H9 (cell line): Measurements from ENCODE around the gene AATF. TPM values are rescaled to one million over a fixed set of nuclear protein-coding genes. Genes with fewer than 3 reads are reported as not detected.

ENCODE experiments used
- DNase-seq: peaks from one replicate; pipeline ENCODE4 v3.0.0-alpha.2; 2017
- H2AFZ ChIP-seq: one replicate; pipeline ENCODE4 v1.6.1; 2013; ENCODE audit warnings: mild to moderate bottlenecking, low read length, control low read depth, moderate library complexity
- H2AK5ac ChIP-seq: 2 replicates; pipeline ENCODE4 v1.6.1; 2013; ENCODE audit warnings: low read length, control low read depth, mixed read lengths; ENCODE audit not compliant: insufficient read length
- H2BK120ac ChIP-seq: one replicate; pipeline ENCODE4 v1.6.1; 2013; ENCODE audit warnings: low read depth, mild to moderate bottlenecking, low read length, control low read depth, inconsistent platforms; ENCODE audit not compliant: poor library complexity, severe bottlenecking
- H2BK12ac ChIP-seq: 2 replicates; pipeline ENCODE4 v1.6.1; 2013; ENCODE audit warnings: low read length, control low read depth, mixed read lengths, low read depth; ENCODE audit not compliant: insufficient read length
- H2BK15ac ChIP-seq: 2 replicates; pipeline ENCODE4 v1.6.1; 2013; ENCODE audit warnings: low read depth, low read length, control low read depth
- H2BK20ac ChIP-seq: one replicate; pipeline ENCODE4 v1.6.1; 2013; ENCODE audit warnings: low read depth, mild to moderate bottlenecking, low read length, control low read depth, inconsistent platforms; ENCODE audit not compliant: poor library complexity, severe bottlenecking
- H2BK5ac ChIP-seq: 2 replicates; pipeline ENCODE4 v1.6.1; 2013; ENCODE audit warnings: low read length, control low read depth, mixed read lengths; ENCODE audit not compliant: insufficient read length
- H3K14ac ChIP-seq: 2 replicates; pipeline ENCODE4 v1.6.1; 2013; ENCODE audit warnings: low read length, control low read depth; ENCODE audit not compliant: insufficient read depth
- H3K18ac ChIP-seq: 2 replicates; pipeline ENCODE4 v1.6.1; 2013; ENCODE audit warnings: low read depth, mild to moderate bottlenecking, mixed read lengths, low read length, control low read depth; ENCODE audit not compliant: insufficient read length
- H3K23ac ChIP-seq: 2 replicates; pipeline ENCODE4 v1.6.1; 2013; ENCODE audit warnings: low read length, control low read depth, mixed read lengths, low read depth; ENCODE audit not compliant: insufficient read length
- H3K23me2 ChIP-seq: 2 replicates; pipeline ENCODE4 v1.6.1; 2013; ENCODE audit warnings: low read depth, mild to moderate bottlenecking, mixed read lengths, low read length, control low read depth; ENCODE audit not compliant: insufficient read length, poor library complexity, severe bottlenecking
- H3K27ac ChIP-seq: 2 replicates; pipeline ENCODE4 v1.5.1; 2013; ENCODE audit warnings: low read length, control low read depth, mixed read lengths, low read depth; ENCODE audit not compliant: insufficient read length
- H3K27me3 ChIP-seq: 2 replicates; pipeline ENCODE4 v1.6.1; 2013; ENCODE audit warnings: low read length, control low read depth, inconsistent platforms; ENCODE audit not compliant: insufficient read depth
- H3K4ac ChIP-seq: 2 replicates; pipeline ENCODE4 v1.6.1; 2013; ENCODE audit warnings: low read depth, mild to moderate bottlenecking, control low read depth, inconsistent platforms, low read length, moderate library complexity
- H3K4me1 ChIP-seq: 2 replicates; pipeline ENCODE4 v1.6.1; 2013; ENCODE audit warnings: low read length, control low read depth, inconsistent platforms; ENCODE audit not compliant: insufficient read depth
- H3K4me2 ChIP-seq: 2 replicates; pipeline ENCODE4 v1.6.1; 2013; ENCODE audit warnings: low read length, control low read depth, mixed read lengths; ENCODE audit not compliant: insufficient read length, insufficient read depth
- H3K56ac ChIP-seq: 2 replicates; pipeline ENCODE4 v1.6.1; 2013; ENCODE audit warnings: low read depth, mild to moderate bottlenecking, mixed read lengths, low read length, control low read depth; ENCODE audit not compliant: insufficient read length
- H3K79me1 ChIP-seq: 2 replicates; pipeline ENCODE4 v1.6.1; 2013; ENCODE audit warnings: low read depth, mild to moderate bottlenecking, moderate library complexity, low read length, control low read depth, inconsistent platforms; ENCODE audit not compliant: insufficient read depth, poor library complexity, severe bottlenecking
- H3K79me2 ChIP-seq: 2 replicates; pipeline ENCODE4 v1.6.1; 2013; ENCODE audit warnings: low read length, control low read depth, inconsistent platforms; ENCODE audit not compliant: insufficient read depth
- H3K9ac ChIP-seq: 2 replicates; pipeline ENCODE4 v1.6.1; 2013; ENCODE audit warnings: low read length, control low read depth, mixed read lengths; ENCODE audit not compliant: insufficient read length; ENCODE audit errors: extremely low read depth
- H3K9me3 ChIP-seq: one replicate; pipeline ENCODE4 v1.6.1; 2013; ENCODE audit warnings: low read depth, low read length, inconsistent platforms; ENCODE audit not compliant: control insufficient read depth
- H3T11ph ChIP-seq: one replicate; pipeline ENCODE4 v1.6.1; 2013; ENCODE audit warnings: mild to moderate bottlenecking, low read length, control low read depth, inconsistent platforms
- H4K20me1 ChIP-seq: one replicate; pipeline ENCODE4 v1.6.1; 2013; ENCODE audit not compliant: control insufficient read depth, insufficient read length, insufficient read depth
- H4K5ac ChIP-seq: 2 replicates; pipeline ENCODE4 v1.6.1; 2013; ENCODE audit warnings: low read depth, mild to moderate bottlenecking, mixed read lengths, low read length, control low read depth; ENCODE audit not compliant: insufficient read length
- H4K8ac ChIP-seq: replicated peaks from 2 replicates; pipeline ENCODE4 v1.6.1; 2013; ENCODE audit warnings: low read length, control low read depth, mixed read lengths, low read depth; ENCODE audit not compliant: insufficient read length
- H4K91ac ChIP-seq: 2 replicates; pipeline ENCODE4 v1.6.1; 2013; ENCODE audit warnings: low read depth, mild to moderate bottlenecking, moderate library complexity, mixed read lengths, low read length, control low read depth; ENCODE audit not compliant: insufficient read length
- H3K27ac Mint-ChIP-seq, 3 experiments: 2 replicates in 2 of 3; 3 replicates in 1 of 3; pipeline ENCODE4 v1.8.0; 2020 to 2021; ENCODE audit warnings: mixed read lengths in 3 of 3, mild to moderate bottlenecking in 1 of 3, moderate library complexity in 1 of 3
- H3K27me3 Mint-ChIP-seq: 2 replicates; pipeline ENCODE4 v1.8.0; 2021; ENCODE audit warnings: low read depth, mild to moderate bottlenecking, moderate library complexity, mixed read lengths
- H3K36me3 Mint-ChIP-seq, 3 experiments: 2 replicates in 2 of 3; 3 replicates in 1 of 3; pipeline ENCODE4 v1.8.0; 2020 to 2021; ENCODE audit warnings: low read depth in 3 of 3, mixed read lengths in 3 of 3; ENCODE audit not compliant: insufficient read depth in 1 of 3
- H3K4me1 Mint-ChIP-seq, 2 experiments: 2 replicates each; pipeline ENCODE4 v1.8.0; 2020; ENCODE audit warnings: mixed read lengths in 2 of 2
- H3K4me3 Mint-ChIP-seq, 2 experiments: 2 replicates in 1 of 2; 3 replicates in 1 of 2; pipeline ENCODE4 v1.8.0; 2020 to 2021; ENCODE audit warnings: mild to moderate bottlenecking in 2 of 2, mixed read lengths in 2 of 2, moderate library complexity in 1 of 2
- H3K9me3 Mint-ChIP-seq, 2 experiments: 2 replicates in 1 of 2; 3 replicates in 1 of 2; pipeline ENCODE4 v1.8.0; 2020; ENCODE audit warnings: mild to moderate bottlenecking in 2 of 2, mixed read lengths in 2 of 2, moderate library complexity in 1 of 2
- CTCF ChIP-seq: fragments of 200-600 bp; sonication (generic); conservative IDR thresholded peaks from 3 replicates; pipeline ENCODE4 v1.8.0; 2021; ENCODE audit warnings: antibody characterized with exemption, mild to moderate bottlenecking
- WGBS: extraction: QIAGEN DNeasy Blood & Tissue Kit; methylation state at CpG from one replicate; pipeline ENCODE4 v1.1.7; 2013; ENCODE audit warnings: missing lambda C conversion rate, low lambda C conversion rate, mixed read lengths; ENCODE audit not compliant: insufficient read length; ENCODE audit errors: extremely low coverage; 5-methylcytosine and 5-hydroxymethylcytosine counted together
- total RNA-seq: library from RNA; stranded (reverse); gene quantifications from 2 replicates; pipeline ENCODE4 v1.2.1, GENCODE V29; 2021

AATF gene
- total RNA-seq, 1 experiment from 2014 or later, result 69.6 TPM

DNA sequence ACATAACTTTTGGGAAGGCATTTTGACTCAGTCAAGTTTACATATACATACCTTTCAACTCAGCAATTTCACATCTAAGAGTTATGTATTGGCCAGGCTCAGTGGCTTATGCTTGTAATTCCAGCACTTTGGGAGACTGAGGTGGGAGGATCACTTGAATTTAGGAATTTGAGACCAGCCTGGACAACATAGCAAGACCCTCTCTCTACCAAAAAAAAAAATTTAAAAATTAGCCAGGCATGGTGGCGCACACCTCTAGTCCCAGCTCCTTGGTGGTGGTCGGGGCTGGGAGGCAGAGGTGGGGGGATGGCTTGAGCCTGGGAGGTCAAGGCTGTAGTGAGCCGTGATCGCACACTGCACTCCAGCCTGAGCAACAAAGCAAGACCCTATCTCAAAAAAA is 79.3 kb downstream of the AATF start:
- Mint-ChIP-seq H3K36me3 (peaks cover 14 to 16% (median 15%) of the 10 kb centered on the region in 3 experiments; a peak in 6 of 7 replicates), H3K4me3 (no peak overlapping the region), H3K27me3 (no peaks in the 10 kb centered on the region), H3K27ac (no peak overlapping the region), H3K9me3 (peaks cover 0 to 3% of the 10 kb centered on the region in 2 experiments; a peak in 2 of 5 replicates), H3K4me1 (peaks cover 6 to 7% of the 10 kb centered on the region in 2 experiments)
- Histone ChIP-seq H2BK20ac (no peak overlapping the region), H2AFZ (no peak overlapping the region), H3K27me3 (no peaks in the 10 kb centered on the region), H3T11ph (no peak overlapping the region), H2AK5ac (no peak overlapping the region), H3K23ac (no peak overlapping the region), H3K18ac (no peak overlapping the region), H2BK15ac (no peak overlapping the region), H4K5ac (no peak overlapping the region), H2BK5ac (no peak overlapping the region), H3K4me1 (no peaks in the 10 kb centered on the region), H3K4ac (no peak overlapping the region), H3K4me2 (no peak overlapping the region), H4K8ac (no peak overlapping the region), H3K9me3 (no peaks in the 10 kb centered on the region), H3K27ac (no peak overlapping the region), H3K23me2 (no peaks in the 10 kb centered on the region), H3K79me2 (no peaks in the 10 kb centered on the region), H3K56ac (no peak overlapping the region), H3K9ac (no peak overlapping the region), H4K91ac (no peak overlapping the region), H3K79me1 (no peaks in the 10 kb centered on the region), H4K20me1 (no peaks in the 10 kb centered on the region), H2BK12ac (no peak overlapping the region), H2BK120ac (no peak overlapping the region), H3K14ac (no peak overlapping the region)
- TF ChIP-seq CTCF, result no peak
- no CpG with 5 or more reads among the region's 4 CpGs for WGBS
- no peak for DNase-seq
